HG02623 (cell line): ENCODE results near the gene CEP41.
"Not testable (repeated sequence)": the region's sequence is repeated elsewhere in the genome, so short reads cannot be mapped to it uniquely, and the experiment has no call there.

Experiments
- ATAC-seq: cut with Tn5 transposase; IDR thresholded peaks from one replicate; pipeline ENCODE4 v1.9.1; 2021; ENCODE audit warnings: moderate library complexity; ENCODE audit not compliant: unreplicated experiment

CEP41 gene

DNA sequence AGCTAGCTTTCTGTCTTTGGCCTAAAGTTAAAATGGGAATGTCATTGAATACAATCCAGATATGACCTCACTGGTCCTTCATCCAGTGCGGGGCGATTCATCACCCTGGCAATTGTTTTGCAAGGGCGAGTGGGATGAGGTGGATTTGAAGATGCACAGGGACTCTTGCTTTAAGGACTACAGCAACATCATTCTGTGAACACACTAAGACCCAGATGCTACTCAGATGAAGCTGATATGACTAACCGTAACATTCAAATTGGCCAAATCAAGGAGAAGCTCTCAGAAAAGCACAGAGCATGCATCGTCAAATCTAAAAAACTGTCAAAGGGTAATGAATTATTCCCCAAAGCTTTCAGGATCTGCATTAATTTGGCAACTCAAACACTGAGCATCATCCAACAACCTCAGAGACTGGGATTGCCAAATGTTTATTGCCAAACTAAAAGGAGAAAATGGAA lies 47.7 kb downstream of the CEP41 start:
- no peak for ATAC-seq

DNA sequence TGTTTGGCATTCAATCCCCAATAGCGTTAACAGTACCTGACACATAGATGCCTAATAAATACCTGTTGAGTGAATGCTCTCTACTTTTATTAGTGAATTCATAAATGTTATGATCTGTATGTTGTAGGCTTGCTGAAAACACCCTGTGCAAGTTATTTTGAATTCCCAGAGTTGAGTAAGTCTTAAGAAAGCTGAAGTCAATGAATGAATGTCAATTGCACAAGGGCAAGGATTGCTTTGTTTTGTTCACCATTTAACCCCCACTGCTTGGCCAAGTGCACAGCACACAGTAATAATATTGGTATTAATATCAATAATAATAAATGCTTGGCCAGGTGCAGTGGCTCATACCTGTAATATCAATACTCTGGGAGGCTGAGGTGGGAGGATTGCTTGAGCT lies 50.3 kb downstream of the CEP41 start:
- no peak for ATAC-seq

DNA sequence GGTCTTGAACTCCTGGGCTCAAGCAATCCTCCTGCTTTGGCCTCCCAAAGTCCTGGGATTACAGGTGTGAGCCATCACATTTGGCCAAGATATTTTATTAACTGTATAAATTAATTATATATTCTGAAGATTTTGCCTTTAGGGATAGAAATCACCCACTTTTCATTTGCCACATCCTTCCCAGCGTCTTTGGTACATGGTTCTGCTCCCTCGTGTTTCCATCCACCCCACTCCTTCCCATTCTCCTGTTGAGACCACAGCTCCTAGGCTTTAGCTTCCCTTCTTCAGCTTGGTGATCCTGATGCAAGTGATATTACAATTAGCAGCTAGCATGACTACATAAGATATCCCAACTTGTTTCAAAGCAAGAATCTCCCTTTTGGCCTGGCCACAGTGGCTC lies 52.1 kb downstream of the CEP41 start:
- ATAC-seq, result no peak

DNA sequence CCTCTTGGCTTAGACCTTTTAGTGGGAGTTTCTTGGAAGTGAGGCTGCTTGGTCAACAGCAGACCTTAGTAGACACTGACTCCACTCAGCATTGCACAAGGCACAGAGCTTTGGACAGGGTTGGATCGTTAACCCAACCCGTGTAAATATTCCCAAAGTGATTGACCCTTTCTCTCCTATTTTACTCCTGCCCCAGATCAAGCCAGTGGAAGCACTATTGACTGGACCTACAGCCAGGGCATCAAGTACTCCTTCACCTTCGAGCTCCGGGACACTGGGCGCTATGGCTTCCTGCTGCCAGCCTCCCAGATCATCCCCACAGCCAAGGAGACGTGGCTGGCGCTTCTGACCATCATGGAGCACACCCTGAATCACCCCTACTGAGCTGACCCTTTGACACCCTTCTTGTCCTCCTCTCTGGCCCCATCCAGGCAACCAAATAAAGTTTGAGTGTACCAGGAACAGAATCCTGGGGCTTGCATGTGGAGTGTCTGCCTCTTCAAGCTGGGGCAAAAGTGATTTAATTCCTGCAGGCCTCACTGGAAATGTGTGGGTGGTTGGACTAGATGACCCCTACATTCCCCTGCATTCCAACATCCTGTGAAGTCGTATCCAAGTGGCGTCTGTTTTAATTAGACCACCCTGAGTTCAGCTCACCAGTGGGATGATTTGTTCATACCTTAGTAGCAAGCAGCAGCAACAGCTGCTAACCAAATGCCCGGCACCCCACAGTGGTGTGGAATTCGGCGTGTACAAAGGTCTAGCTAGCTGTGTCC lies 53.0 kb downstream of the CEP41 start:
- ATAC-seq, result no peak

GRCh38 chr7:130387306-130387627 lies 53.5 kb downstream of the CEP41 start:
- no peak for ATAC-seq

DNA sequence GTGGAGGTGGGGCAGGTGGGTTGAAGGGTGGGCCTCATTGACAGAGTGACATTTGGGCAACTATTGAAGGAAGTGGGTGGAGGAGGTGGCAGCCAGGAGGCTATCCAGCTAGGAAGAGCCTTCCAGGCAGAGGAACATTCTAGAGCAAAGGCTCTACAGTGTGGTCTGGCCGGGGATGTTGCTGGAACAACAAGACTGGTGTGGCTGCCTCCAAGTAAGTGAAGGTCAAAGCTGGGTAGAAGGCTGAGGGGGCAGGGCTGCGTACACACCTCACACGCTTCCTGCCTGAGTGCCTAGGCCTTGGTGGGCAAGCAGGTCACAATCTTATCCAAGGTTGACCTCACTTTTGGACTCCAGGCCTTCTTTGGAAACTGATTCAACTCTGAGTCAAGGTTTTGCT lies 53.9 kb downstream of the CEP41 start:
- ATAC-seq, result no peak

GRCh38 chr7:130385600-130386066 lies 55.2 kb downstream of the CEP41 start:
- no peak for ATAC-seq

- ATAC-seq, result no peak
These were observed 55.8 kb downstream of the CEP41 start for GRCh38 chr7:130384841-130385599.

DNA sequence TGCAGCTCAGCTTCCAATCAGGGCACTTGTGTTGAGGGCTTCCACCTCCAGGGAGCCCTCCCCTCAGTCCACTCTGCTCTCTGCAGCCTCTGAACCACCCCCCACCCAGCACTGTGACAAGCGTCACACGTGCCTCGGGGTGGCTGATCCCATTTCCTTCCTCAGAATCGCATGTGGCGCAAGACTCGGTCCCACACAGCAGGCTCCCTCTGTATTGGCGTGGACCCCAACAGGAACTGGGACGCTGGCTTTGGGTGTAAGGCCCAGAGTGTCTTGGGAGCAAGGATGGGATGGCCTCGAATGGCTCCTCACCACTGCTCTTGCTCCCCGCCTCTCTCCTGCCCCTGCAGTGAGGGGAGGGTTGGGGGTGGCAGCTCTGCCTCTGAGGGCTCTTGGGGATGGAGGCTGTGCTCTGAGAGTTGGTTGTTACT lies 56.4 kb downstream of the CEP41 start:
- no peak for ATAC-seq

DNA sequence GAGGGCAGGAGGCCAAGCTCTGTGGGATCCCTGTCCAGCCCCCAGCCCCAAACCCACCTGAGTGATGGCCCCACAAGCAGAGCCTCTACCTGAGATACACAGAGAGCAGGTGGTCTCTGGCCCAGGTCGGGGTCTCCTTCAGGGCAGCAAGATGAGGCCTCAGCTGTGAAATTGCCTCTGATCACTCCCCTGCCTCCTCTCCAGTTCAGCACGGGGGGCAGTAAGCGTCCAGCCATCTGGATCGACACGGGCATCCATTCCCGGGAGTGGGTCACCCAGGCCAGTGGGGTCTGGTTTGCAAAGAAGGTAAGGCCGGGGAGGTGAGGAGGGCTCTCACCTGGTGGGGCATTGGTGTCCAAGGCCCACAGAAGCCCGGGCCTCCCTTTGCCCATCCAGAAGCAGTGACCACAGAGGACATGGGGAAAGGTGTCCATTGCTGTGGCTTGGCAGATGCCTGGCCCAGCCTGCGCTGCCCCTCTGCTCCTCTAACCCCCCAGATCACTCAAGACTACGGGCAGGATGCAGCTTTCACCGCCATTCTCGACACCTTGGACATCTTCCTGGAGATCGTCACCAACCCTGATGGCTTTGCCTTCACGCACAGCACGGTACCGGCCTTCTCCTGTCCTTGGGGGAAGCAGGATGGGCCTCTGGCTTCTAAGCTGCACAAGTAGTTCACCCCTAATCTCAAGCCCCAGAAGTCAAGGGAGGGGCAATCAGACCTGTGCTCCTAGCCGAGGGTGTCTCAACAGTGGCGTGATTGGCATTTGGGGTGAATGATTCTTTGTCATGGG lies 57.4 kb downstream of the CEP41 start:
- no peak for ATAC-seq

DNA sequence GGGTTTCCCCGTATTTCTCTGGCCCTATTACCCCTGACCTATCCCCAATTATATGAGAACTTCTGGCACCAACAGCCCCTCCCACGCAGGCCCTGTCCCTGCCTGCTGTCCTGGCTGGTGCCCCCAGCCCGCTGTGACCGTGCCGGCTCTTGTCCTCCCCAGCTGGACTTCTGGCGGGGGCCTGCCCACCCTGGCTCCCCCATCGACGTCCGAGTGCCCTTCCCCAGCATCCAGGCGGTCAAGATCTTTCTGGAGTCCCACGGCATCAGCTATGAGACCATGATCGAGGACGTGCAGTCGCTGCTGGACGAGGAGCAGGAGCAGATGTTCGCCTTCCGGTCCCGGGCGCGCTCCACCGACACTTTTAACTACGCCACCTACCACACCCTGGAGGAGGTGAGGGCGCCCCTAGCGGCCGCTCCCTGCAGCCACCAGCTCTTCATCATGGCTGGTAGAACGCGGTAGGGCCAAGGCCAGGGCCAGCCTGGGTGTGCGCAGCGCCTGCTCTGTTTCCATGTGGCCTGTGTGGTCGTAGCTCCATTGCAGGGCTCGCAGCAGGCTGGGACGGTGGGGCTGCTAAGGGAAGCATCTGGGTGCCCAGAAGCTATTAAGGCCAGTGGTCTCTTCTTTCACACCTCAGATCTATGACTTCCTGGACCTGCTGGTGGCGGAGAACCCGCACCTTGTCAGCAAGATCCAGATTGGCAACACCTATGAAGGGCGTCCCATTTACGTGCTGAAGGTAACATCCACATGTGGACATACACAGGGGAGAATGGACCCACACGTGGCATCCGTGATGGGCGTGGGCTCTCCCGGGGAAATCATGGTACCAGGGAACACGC lies 59.1 kb downstream of the CEP41 start:
- ATAC-seq, result no peak

- no peak for ATAC-seq
These were observed 59.9 kb downstream of the CEP41 start for GRCh38 chr7:130380861-130381455.

DNA sequence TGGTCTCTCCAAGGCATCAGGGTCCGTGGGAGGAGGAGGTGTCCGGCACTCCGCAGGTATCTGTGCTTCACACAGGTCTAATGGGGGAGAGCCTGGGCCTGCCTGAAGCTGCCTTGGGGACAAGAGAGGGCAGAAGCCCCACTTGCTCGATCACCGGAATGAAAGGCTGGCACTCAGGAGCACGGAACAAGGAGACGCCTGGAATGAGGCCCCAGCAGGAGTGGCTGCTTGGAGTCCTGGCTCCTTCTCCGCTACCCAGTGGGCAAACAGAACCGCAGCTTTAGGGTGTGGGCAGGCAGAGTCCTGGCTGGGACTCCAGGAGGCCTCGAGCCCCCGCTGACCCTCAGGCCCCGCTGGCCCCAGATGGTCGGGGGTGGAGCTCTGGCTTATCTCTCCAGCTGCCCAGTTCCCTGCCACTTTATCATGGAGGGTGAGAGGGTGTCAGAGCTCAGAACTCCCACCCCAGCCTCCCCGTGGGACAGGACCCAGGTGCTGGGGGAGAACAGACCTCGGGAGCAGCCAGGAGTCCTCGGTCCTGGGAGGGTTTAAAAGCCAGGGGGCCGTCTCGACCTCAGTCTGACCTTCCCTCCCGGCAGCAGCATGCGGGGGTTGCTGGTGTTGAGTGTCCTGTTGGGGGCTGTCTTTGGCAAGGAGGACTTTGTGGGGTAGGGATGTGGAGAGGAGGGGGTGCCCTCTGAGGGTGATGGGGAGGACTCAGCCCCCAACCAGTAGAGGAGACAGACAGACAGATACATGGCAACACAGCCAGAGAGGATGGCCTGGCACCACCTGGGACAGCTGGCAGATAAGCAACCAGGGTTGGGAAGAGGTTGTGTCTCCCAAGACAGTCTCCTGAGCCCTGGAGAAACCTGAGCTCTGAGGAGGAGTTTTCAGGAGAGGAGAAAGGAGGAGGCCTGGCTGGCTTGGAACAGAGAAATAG lies 60.6 kb downstream of the CEP41 start, which contains the start of gene CPA1:
TSS of gene CPA1 (plus strand) at position 574 of the 940 bp plus-strand sequence. CDS start at position 601, 27 bp downstream.
- ATAC-seq, result no peak

DNA sequence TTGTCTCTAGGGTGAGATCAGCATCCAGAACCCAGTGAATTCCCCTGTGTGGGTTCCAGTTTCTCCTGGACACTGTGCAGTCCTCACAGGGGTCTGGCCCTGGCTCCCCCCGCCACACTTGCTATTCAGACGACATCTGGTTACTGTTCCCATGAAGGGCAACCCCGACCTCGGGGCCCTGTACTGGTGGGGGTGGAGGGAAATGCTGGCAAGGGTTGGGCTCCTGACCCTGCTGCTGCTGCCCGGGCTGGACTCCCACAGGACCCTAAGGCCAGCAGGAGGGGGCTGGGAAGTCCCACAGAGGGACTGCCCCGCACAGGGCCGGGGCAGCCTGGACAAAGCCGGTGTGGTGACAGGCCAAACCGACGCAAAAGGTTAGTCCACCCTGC lies 61.3 kb downstream of the CEP41 start:
- no peak for ATAC-seq

DNA sequence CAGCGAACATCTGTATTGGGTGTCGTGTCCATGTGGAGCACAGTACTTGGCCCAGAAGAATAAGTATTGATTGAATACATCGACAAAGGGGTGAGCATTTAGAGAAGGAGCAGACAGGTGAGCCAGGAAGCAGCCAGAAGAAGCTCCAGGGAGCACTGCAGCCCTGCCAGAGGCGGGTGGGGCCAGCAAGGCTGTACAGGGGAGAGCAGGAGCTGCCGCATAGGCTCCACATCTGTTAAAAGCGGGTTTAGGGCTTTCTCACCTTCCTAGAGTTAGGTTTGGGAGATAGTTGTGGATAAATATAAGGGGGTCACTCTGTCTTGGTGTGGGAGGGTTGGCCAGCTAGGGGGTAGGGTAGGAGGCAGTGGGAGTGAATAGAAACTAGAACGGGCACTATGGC lies 61.8 kb downstream of the CEP41 start:
- no peak for ATAC-seq

GRCh38 chr7:130377178-130377577 lies 63.6 kb downstream of the CEP41 start:
- ATAC-seq, result no peak

GRCh38 chr7:130376461-130376860 lies 64.4 kb downstream of the CEP41 start:
- not testable (repeated sequence) for ATAC-seq

GRCh38 chr7:130374507-130374906 lies 66.3 kb downstream of the CEP41 start:
- ATAC-seq, result no peak
